ENCODE data around the gene ADAMTS3.

The ADAMTS3 gene

GRCh38 chr4:72330381-72330780 is 238.6 kb downstream of the ADAMTS3 start:
- no peak for DNase-seq

GRCh38 chr4:72326692-72327632 is 242.1 kb downstream of the ADAMTS3 start:
- peak; percentile 7 to 18 for DNase-seq

GRCh38 chr4:72325215-72325614 is 243.8 kb downstream of the ADAMTS3 start:
- no peak for DNase-seq

GRCh38 chr4:72323227-72323626 is 245.8 kb downstream of the ADAMTS3 start:
- no peak for DNase-seq

- DNase-seq = no peak
Observed at GRCh38 chr4:72320223-72320948, 248.6 kb downstream of the ADAMTS3 start.

- DNase-seq = no peak
Observed at GRCh38 chr4:72319601-72320021, 249.4 kb downstream of the ADAMTS3 start.

- no peak for DNase-seq
Observed at GRCh38 chr4:72318421-72319170, 250.4 kb downstream of the ADAMTS3 start.

GRCh38 chr4:72314869-72315268 is 254.2 kb downstream of the ADAMTS3 start:
- DNase-seq = no peak

GRCh38 chr4:72313121-72313520 is 255.9 kb downstream of the ADAMTS3 start:
- no peak for DNase-seq

- peak in 1 of 2 experiments; percentile 36 for DNase-seq
Observed at GRCh38 chr4:72312032-72312650, 256.9 kb downstream of the ADAMTS3 start.

- DNase-seq = no peak
Observed at GRCh38 chr4:72311291-72311690, 257.7 kb downstream of the ADAMTS3 start.

GRCh38 chr4:72305620-72306019 is 263.4 kb downstream of the ADAMTS3 start:
- DNase-seq = no peak

GRCh38 chr4:72305080-72305479 is 263.9 kb downstream of the ADAMTS3 start:
- no peak for DNase-seq

- DNase-seq = peak; percentile 2 to 33
Observed at GRCh38 chr4:72302981-72303704, 265.9 kb downstream of the ADAMTS3 start.

- no peak for DNase-seq
Observed at GRCh38 chr4:72301759-72302158, 267.3 kb downstream of the ADAMTS3 start.

GRCh38 chr4:72300126-72300525 is 268.9 kb downstream of the ADAMTS3 start:
- no peak for DNase-seq

- peak; percentile 23 to 31 for DNase-seq
Observed at GRCh38 chr4:72295966-72296557, 273.0 kb downstream of the ADAMTS3 start.

GRCh38 chr4:72290737-72291136 is 278.3 kb downstream of the ADAMTS3 start:
- no peak for DNase-seq

- no peak for DNase-seq
Observed at GRCh38 chr4:72286910-72287309, 282.1 kb downstream of the ADAMTS3 start.

- DNase-seq = peak; percentile 0 to 3
Observed at GRCh38 chr4:72286185-72286584, 282.8 kb downstream of the ADAMTS3 start.

GRCh38 chr4:72283357-72283756 is 285.7 kb downstream of the ADAMTS3 start:
- DNase-seq = no peak

GRCh38 chr4:72280252-72280651 is 288.8 kb downstream of the ADAMTS3 start:
- DNase-seq = no peak
